ENCODE measurements around the gene SORCS2. TPM values are rescaled to one million over a fixed set of nuclear protein-coding genes. Genes with fewer than 3 reads are reported as not detected.

SORCS2 gene
- total RNA-seq, 1 experiment from 2014 or later: 0.06 TPM

DNA sequence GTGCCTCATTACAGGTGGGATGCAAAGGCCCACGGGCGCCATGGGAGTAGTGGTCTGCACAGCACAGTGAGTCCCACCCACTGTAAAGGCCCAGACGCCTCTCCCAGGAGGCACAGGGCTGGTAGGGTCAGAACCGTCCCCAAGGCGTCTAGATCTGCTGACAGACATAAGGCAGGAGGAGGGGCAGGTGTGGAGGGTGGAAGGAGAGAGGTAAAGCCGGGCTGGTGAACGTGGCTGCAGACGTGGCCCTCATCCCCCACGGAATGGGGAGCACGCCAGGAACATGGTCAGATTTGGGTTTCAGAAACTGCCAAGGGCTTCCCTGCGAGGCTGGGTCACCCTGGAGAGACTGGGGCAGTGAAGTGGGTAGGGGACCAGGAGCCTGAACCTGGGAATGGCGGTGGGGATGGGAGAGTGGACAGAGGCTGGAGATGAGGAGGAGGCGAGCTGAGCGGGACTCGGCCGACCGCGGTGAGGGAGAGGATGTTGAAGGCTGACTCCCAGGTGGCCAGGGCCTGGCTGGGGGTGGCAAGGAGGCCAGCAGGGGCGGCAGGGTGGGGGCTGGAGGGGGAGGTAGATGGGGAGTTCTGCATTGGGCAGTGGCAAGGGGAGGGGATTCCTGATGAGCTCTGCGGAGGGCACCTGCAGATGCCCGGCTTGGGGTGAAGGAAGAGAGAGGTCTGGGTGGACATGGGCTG is 562.4 kb downstream of the SORCS2 start:
- Histone ChIP-seq H3K36me3 (ENCODE audit: insufficient read depth, low read length, poor library complexity, severe bottlenecking) (no peaks in the 10 kb centered on the region), H3K27me3 (replicated peaks; ENCODE audit: insufficient read depth, low read depth, low read length, poor library complexity) (no peaks in the 10 kb centered on the region), H3K4me3 (ENCODE audit: low read depth, low read length, poor library complexity, severe bottlenecking) (no peak overlapping the region), H3K4me1 (ENCODE audit: insufficient read depth, low read length, poor library complexity, severe bottlenecking) (peaks cover 21% of the 10 kb centered on the region), H3K27ac (ENCODE audit: low read depth, low read length, poor library complexity, severe bottlenecking) (no peak overlapping the region), H3K9me3 (ENCODE audit: low read depth, low read length, poor library complexity, severe bottlenecking) (no peaks in the 10 kb centered on the region)
- BruUV-seq (replicated peaks): no TSS peak
- TF ChIP-seq, protein P1, sequence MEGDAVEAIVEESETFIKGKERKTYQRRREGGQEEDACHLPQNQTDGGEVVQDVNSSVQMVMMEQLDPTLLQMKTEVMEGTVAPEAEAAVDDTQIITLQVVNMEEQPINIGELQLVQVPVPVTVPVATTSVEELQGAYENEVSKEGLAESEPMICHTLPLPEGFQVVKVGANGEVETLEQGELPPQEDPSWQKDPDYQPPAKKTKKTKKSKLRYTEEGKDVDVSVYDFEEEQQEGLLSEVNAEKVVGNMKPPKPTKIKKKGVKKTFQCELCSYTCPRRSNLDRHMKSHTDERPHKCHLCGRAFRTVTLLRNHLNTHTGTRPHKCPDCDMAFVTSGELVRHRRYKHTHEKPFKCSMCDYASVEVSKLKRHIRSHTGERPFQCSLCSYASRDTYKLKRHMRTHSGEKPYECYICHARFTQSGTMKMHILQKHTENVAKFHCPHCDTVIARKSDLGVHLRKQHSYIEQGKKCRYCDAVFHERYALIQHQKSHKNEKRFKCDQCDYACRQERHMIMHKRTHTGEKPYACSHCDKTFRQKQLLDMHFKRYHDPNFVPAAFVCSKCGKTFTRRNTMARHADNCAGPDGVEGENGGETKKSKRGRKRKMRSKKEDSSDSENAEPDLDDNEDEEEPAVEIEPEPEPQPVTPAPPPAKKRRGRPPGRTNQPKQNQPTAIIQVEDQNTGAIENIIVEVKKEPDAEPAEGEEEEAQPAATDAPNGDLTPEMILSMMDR (conservative IDR thresholded peaks at IDR 0.05; ENCODE audit: low read depth, low read length): no peak
- TF ChIP-seq EZH2 (IDR thresholded peaks at IDR 0.05; ENCODE audit: borderline replicate concordance, low read depth, low read length, poor library complexity, severe bottlenecking): no peak
- intact Hi-C loops (cut with micrococcal nuclease; ENCODE audit: unreplicated experiment): no loop called here
- ChIA-PET CTCF (no interaction called here), POLR2A (ENCODE audit: low non-redundant PET) (no interaction called here)
- DNase-seq (ENCODE audit: low spot score): no peak

DNA sequence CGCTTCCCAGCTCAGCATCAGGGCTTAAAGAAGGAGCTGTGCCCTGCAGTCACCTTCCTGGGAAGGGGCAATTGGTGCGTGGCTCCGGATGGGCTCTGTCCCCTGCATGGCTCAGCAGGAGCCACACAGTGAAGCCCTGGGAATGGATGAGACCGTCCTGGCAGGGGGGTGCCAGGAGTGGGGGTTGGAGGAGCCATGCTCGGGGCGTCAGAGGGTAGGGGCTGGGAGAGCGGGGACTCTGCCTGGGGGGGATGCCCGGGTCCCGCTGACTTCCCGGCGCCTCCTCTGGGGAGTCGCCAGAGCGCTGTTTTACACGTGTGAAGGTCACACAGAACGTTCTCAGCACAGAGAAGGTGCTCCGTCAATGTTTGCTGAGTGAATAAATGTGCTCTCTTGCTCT is 563.2 kb downstream of the SORCS2 start:
- no peak overlapping the region for H3K27ac ChIP-seq (ENCODE audit: low read depth, low read length, poor library complexity, severe bottlenecking)
- H3K9me3 ChIP-seq (ENCODE audit: low read depth, low read length, poor library complexity, severe bottlenecking): no peaks in the 10 kb centered on the region
- DNase-seq (ENCODE audit: low spot score): no peak
- ChIA-PET CTCF (no interaction called here), POLR2A (ENCODE audit: low non-redundant PET) (no interaction called here)
- H3K4me3 ChIP-seq (ENCODE audit: low read depth, low read length, poor library complexity, severe bottlenecking): no peak overlapping the region
- peaks cover 27% of the 10 kb centered on the region for H3K4me1 ChIP-seq (ENCODE audit: insufficient read depth, low read length, poor library complexity, severe bottlenecking)
- H3K27me3 ChIP-seq (replicated peaks; ENCODE audit: insufficient read depth, low read depth, low read length, poor library complexity): no peaks in the 10 kb centered on the region
- H3K36me3 ChIP-seq (ENCODE audit: insufficient read depth, low read length, poor library complexity, severe bottlenecking): no peaks in the 10 kb centered on the region
- TF ChIP-seq EZH2 (IDR thresholded peaks at IDR 0.05; ENCODE audit: borderline replicate concordance, low read depth, low read length, poor library complexity, severe bottlenecking): no peak
- TF ChIP-seq, protein P1 (conservative IDR thresholded peaks at IDR 0.05; ENCODE audit: low read depth, low read length): no peak
- intact Hi-C loops (cut with micrococcal nuclease; ENCODE audit: unreplicated experiment): no loop called here
- BruUV-seq (replicated peaks): no TSS peak

DNA sequence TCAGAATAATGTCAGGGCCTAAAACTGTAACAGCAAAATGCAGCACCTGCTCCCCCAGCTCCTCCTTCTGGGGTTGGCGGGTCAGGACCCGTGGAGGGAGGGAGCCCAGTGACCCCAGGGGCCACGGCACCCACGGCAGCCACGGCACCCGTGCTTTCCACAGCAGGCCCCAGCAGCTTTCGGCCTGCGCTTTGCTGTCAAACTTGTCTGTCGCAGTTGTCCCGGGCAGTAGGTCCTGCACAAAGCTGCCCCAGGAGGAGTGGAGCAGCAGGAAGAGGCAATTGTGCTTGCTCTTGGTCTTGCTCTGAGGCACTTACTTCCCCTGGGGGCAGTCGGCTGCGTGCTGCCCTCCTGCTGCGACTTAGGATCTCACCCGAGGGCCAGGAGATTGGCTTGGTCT is 563.7 kb downstream of the SORCS2 start:
- CTCF ChIA-PET: no interaction called here
- no TSS peak for BruUV-seq (replicated peaks)
- H3K36me3 ChIP-seq (ENCODE audit: insufficient read depth, low read length, poor library complexity, severe bottlenecking): peaks cover under 1% of the 10 kb centered on the region
- no peak overlapping the region for H3K4me3 ChIP-seq (ENCODE audit: low read depth, low read length, poor library complexity, severe bottlenecking)
- H3K27ac ChIP-seq (ENCODE audit: low read depth, low read length, poor library complexity, severe bottlenecking): no peak overlapping the region
- no peak for DNase-seq (ENCODE audit: low spot score)
- peaks cover 31% of the 10 kb centered on the region for H3K4me1 ChIP-seq (ENCODE audit: insufficient read depth, low read length, poor library complexity, severe bottlenecking)
- intact Hi-C loops (cut with micrococcal nuclease; ENCODE audit: unreplicated experiment): no loop called here
- POLR2A ChIA-PET (ENCODE audit: low non-redundant PET): no interaction called here
- no peaks in the 10 kb centered on the region for H3K9me3 ChIP-seq (ENCODE audit: low read depth, low read length, poor library complexity, severe bottlenecking)
- TF ChIP-seq EZH2 (IDR thresholded peaks at IDR 0.05; ENCODE audit: borderline replicate concordance, low read depth, low read length, poor library complexity, severe bottlenecking): no peak
- TF ChIP-seq, protein P1 (conservative IDR thresholded peaks at IDR 0.05; ENCODE audit: low read depth, low read length): no peak
- H3K27me3 ChIP-seq (replicated peaks; ENCODE audit: insufficient read depth, low read depth, low read length, poor library complexity): no peaks in the 10 kb centered on the region

Measured in A673 (cell line).